Sigmoid colon (tissue), 4 donors: ENCODE data around the gene DAAM2.

Experiments
- CTCF ChIP-seq, 4 experiments: fragments of 450-650 bp in 3 of 4; fragments of 200-600 bp in 1 of 4; IDR thresholded peaks; one replicate each; pipeline ENCODE4 v1.5.1; 2016 to 2019; ENCODE audit warnings: antibody characterized with exemption in 4 of 4, mild to moderate bottlenecking in 3 of 4, moderate library complexity in 2 of 4
- EP300 ChIP-seq, 4 donors: sonication (generic); formaldehyde crosslinking; IDR thresholded peaks; one replicate each; pipeline ENCODE4 v1.6.1; 2017; ENCODE audit warnings: antibody characterized with exemption in 4 of 4
- POLR2A ChIP-seq, 2 donors: fragments of 450-650 bp; IDR thresholded peaks; one replicate each; pipeline ENCODE4 v1.6.1; 2016; ENCODE audit warnings: antibody characterized with exemption in 2 of 2, mild to moderate bottlenecking in 2 of 2, moderate library complexity in 2 of 2
- POLR2AphosphoS5 ChIP-seq, 4 donors: sonication (generic); formaldehyde crosslinking; IDR thresholded peaks; one replicate each; pipeline ENCODE4 v1.6.1; 2017; ENCODE audit warnings: antibody characterized with exemption in 4 of 4

DNA sequence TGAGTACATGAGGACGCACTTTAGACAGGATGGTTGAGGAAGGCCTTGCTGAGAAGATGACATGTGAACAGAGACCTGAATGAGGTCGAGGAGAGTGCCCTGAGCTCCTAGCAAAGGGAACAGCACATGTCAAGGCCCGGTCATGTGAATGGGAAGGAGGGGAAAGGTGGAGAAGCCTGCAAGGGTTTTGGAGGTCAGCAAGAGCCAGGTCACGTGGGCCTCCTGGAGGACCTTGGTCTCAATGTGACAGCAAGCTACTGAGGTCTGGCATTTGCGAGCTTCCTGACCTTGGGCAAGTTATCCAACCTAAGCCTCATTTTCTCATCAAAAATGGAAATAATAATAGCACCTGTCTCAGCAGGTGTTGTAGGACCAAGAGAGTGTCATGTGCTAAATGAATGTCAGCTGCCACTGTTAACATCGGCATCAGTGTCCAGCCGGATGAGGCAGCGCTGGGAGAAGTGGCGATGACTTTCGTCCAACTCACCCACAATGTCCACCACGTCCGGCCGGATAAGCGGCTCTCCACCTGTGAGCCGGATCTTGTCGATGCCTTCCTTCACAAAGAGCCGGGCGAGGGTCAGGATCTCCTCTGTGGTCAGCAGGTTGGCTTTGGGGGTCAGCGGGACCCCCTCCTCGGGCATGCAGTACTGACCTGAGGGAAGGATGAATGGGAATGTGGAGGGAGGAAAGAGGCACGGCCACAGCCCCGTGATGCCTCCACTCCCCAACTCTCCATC is 133.2 kb downstream of the DAAM2 start:
- TF ChIP-seq POLR2AphosphoS5 (IDR thresholded peaks at IDR 0.05) (no peak), CTCF (IDR thresholded peaks at IDR 0.05) (no peak), EP300 (IDR thresholded peaks at IDR 0.05) (no peak), POLR2A (IDR thresholded peaks at IDR 0.05) (no peak)
